GM12878 (cell line): ENCODE measurements around the gene APOH. TPM values are rescaled to one million over a fixed set of nuclear protein-coding genes. Genes with fewer than 3 reads are reported as not detected.

Source experiments
- ATAC-seq: fragments of 200-7000 bp; cut with Tn5 transposase; 3 replicates; pipeline ENCODE4 v1.9.1; 2020; ENCODE audit warnings: mild to moderate bottlenecking, moderate library complexity
- BruUV-seq: library from RNA; stranded (reverse); fragments of 400-500 nt; replicated peaks from 2 replicates; lab custom pipeline; 2021; lab: Mats Ljungman, UMichigan
- CTCF ChIA-PET: fragments of 300-600 bp; sonication (Branson Sonifier 250); formaldehyde crosslinking; extraction: SDS; loops from one replicate; lab custom pipeline; 2021; ENCODE audit warnings: inconsistent platforms; lab: Yijun Ruan, JAX
- POLR2A ChIA-PET: fragments of 350-600 bp; formaldehyde crosslinking; extraction: SDS; loops from one replicate; lab custom pipeline; 2021; ENCODE audit warnings: inconsistent platforms; lab: Charles Lee
- RAD21 ChIA-PET: fragments of 300-600 bp; sonication (Branson Sonifier 250); formaldehyde crosslinking; loops from one replicate; lab custom pipeline; 2023; ENCODE audit warnings: antibody characterized with exemption; ENCODE audit not compliant: unreplicated experiment; lab: Charles Lee
- SMC1A ChIA-PET: fragments of 300-600 bp; sonication (Branson Sonifier 250); formaldehyde crosslinking; loops from one replicate; lab custom pipeline; 2023; ENCODE audit not compliant: unreplicated experiment, uncharacterized antibody; lab: Charles Lee
- DNase-seq: peaks from one replicate; pipeline ENCODE4 v3.0.0-alpha.2; 2011; ENCODE audit warnings: low read depth, low spot score
- FAIRE-seq: peaks from 3 replicates; lab custom pipeline; 2011; peaks lifted over from hg19 to GRCh38; lab: Jason Lieb, UNC
- H2AFZ ChIP-seq: 2 replicates; pipeline ENCODE4 v1.6.0; 2011; ENCODE audit warnings: low read depth, low read length, control low read depth; ENCODE audit not compliant: control insufficient read depth
- H3K27ac ChIP-seq: 2 replicates; pipeline ENCODE4 v1.5.1; 2011; ENCODE audit warnings: control low read depth; ENCODE audit not compliant: control insufficient read depth, insufficient read depth
- H3K27me3 ChIP-seq, 2 experiments: replicated peaks in 1 of 2; 2 replicates each; pipeline versions ENCODE4 v1.6.0 to v1.6.1; 2011; ENCODE audit warnings: low read length in 1 of 2; ENCODE audit not compliant: control insufficient read depth in 2 of 2, insufficient read depth in 2 of 2
- H3K36me3 ChIP-seq, 2 experiments: 2 replicates each; pipeline ENCODE4 v1.5.1; 2011; ENCODE audit warnings: low read length in 1 of 2; ENCODE audit not compliant: control insufficient read depth in 2 of 2, insufficient read depth in 2 of 2
- H3K4me1 ChIP-seq: 2 replicates; pipeline ENCODE4 v1.6.1; 2011; ENCODE audit warnings: mild to moderate bottlenecking, low read length, moderate library complexity, mixed read lengths; ENCODE audit not compliant: control insufficient read depth, insufficient read depth
- H3K4me2 ChIP-seq: 2 replicates; pipeline ENCODE4 v1.6.0; 2011; ENCODE audit warnings: control low read depth; ENCODE audit not compliant: control insufficient read depth, insufficient read depth
- H3K4me3 ChIP-seq: fragments of 200-600 bp; sonication (generic); 2 replicates; pipeline ENCODE4 v1.5.1; 2016
- H3K79me2 ChIP-seq: 2 replicates; pipeline ENCODE4 v1.6.0; 2011; ENCODE audit warnings: low read length; ENCODE audit not compliant: control insufficient read depth, insufficient read depth
- H3K9ac ChIP-seq: 2 replicates; pipeline ENCODE4 v1.8.0; 2011; ENCODE audit warnings: low read length, control low read depth, mixed read lengths; ENCODE audit not compliant: control insufficient read depth, insufficient read depth
- H3K9me3 ChIP-seq: replicated peaks from 3 replicates; pipeline ENCODE4 v1.5.1; 2011; ENCODE audit warnings: mild to moderate bottlenecking, low read length; ENCODE audit not compliant: control insufficient read depth, insufficient read depth
- H4K20me1 ChIP-seq: 2 replicates; pipeline ENCODE4 v1.6.0; 2011; ENCODE audit not compliant: control insufficient read depth, insufficient read depth
- CBX5 ChIP-seq: sonication (generic); IDR thresholded peaks from 2 replicates; pipeline ENCODE4 v1.6.1; 2016; ENCODE audit warnings: low read depth, moderate library complexity, mild to moderate bottlenecking, inconsistent platforms
- IKZF1 ChIP-seq: fragments of 450-650 bp; conservative IDR thresholded peaks from 2 replicates; pipeline ENCODE4 v1.6.1; 2017; ENCODE audit warnings: antibody characterized with exemption, mild to moderate bottlenecking
- IRF5 ChIP-seq: fragments of 450-650 bp; IDR thresholded peaks from 2 replicates; pipeline ENCODE4 v1.6.1; 2017; ENCODE audit warnings: borderline replicate concordance
- RCOR1 ChIP-seq: conservative IDR thresholded peaks from 2 replicates; pipeline ENCODE4 v1.6.1; 2012; ENCODE audit warnings: low read depth, low read length, improper control_type of control experiment
- RELA ChIP-seq: fragments of 450-650 bp; IDR thresholded peaks from 2 replicates; pipeline ENCODE4 v1.8.0; 2014; ENCODE audit warnings: borderline replicate concordance; ENCODE audit not compliant: partially characterized antibody
- SRF ChIP-seq, 2 experiments: IDR thresholded peaks; 2 replicates each; pipeline ENCODE4 v1.6.1; 2011; ENCODE audit warnings: low read depth in 2 of 2, low read length in 2 of 2, mild to moderate bottlenecking in 1 of 2, moderate library complexity in 1 of 2
- TCF12 ChIP-seq: IDR thresholded peaks from 2 replicates; pipeline ENCODE4 v1.6.1; 2011; ENCODE audit warnings: low read depth, mild to moderate bottlenecking, low read length
- WRNIP1 ChIP-seq: IDR thresholded peaks from 2 replicates; pipeline ENCODE4 v1.6.1; 2011; ENCODE audit warnings: low read depth, low read length, improper control_type of control experiment, borderline replicate concordance
- ZNF207 ChIP-seq: fragments of 450-650 bp; IDR thresholded peaks from 2 replicates; pipeline ENCODE4 v1.6.1; 2014; ENCODE audit warnings: antibody characterized with exemption, mild to moderate bottlenecking, borderline replicate concordance
- ZNF24 ChIP-seq: fragments of 450-650 bp; IDR thresholded peaks from 2 replicates; pipeline ENCODE4 v1.6.1; 2017; ENCODE audit warnings: antibody characterized with exemption, mild to moderate bottlenecking
- ZSCAN29 ChIP-seq: fragments of 450-650 bp; IDR thresholded peaks from 2 replicates; pipeline ENCODE4 v1.6.1; 2017; ENCODE audit warnings: mild to moderate bottlenecking, moderate library complexity
- WGBS: methylation state at CpG from one replicate; pipeline ENCODE4 v1.1.6; 2016; ENCODE audit warnings: low lambda C conversion rate; ENCODE audit not compliant: insufficient replicate concordance, insufficient coverage; ENCODE audit errors: missing lambda C conversion rate; 5-methylcytosine and 5-hydroxymethylcytosine counted together
- in situ Hi-C: fragments of 300-500 bp; cut with MboI; formaldehyde crosslinking; loops from 9 replicates; pipeline ENCODE4 v1.14.3; 2018; ENCODE audit warnings: mixed read lengths
- intact Hi-C: fragments of 100-400 bp; cut with micrococcal nuclease; formaldehyde crosslinking; loops from one replicate; pipeline ENCODE4 v1.14.2; 2022; ENCODE audit not compliant: unreplicated experiment
- polyA plus RNA-seq, 11 experiments: library from polyadenylated mRNA; depleted of rRNA in 4 of 11; unstranded in 6 of 11; stranded (reverse) in 5 of 11; fragments of >200 nt; fragmentation: Nextera tagmentation in 4 of 11; fragmentation: Illumina TruSeq in 1 of 11; extraction: Ambion mirVana in 4 of 11; extraction: Trizol in 1 of 11; gene quantifications; 1 replicate in 1 of 11; 2 replicates in 10 of 11; pipeline versions ENCODE4 v1.2.1 to v1.2.3, GENCODE V29; 2011 to 2016; ENCODE audit warnings: inconsistent platforms in 2 of 11, missing spikeins in 2 of 11, low read depth in 1 of 11
- total RNA-seq, 4 experiments: library from RNA; depleted of rRNA in 3 of 4; stranded (reverse); fragments of >200 nt in 3 of 4; fragmentation: Illumina TruSeq in 1 of 4; extraction: Trizol in 1 of 4; gene quantifications; 2 replicates each; pipeline versions ENCODE4 v1.2.1 to v1.2.3, GENCODE V29; 2013 to 2021

The APOH gene
- total and polyA plus RNA-seq, 10 of the 15 experiments (the other 5 are each of a cell fraction or from before 2014, with no cell fraction given), result 1.8 TPM; not detected in 9

GRCh38 chr17:66233023-66233753 is 4.0 kb upstream of the APOH start:
- BruUV-seq, result no TSS peak
- 4% methylated on average over 8 of the region's 8 CpGs for WGBS
- no peaks in the 10 kb centered on the region for H3K36me3 ChIP-seq
- in situ Hi-C loops, result no loop called here
- ChIA-PET SMC1A (no interaction called here), RAD21 (no interaction called here), CTCF (no interaction called here), POLR2A (no interaction called here)
- no peak overlapping the region for H3K4me2 ChIP-seq
- intact Hi-C loops, result no loop called here
- ATAC-seq (no peak), FAIRE-seq (no peak), DNase-seq (no peak)
- no peaks in the 10 kb centered on the region for H3K9me3 ChIP-seq
- H3K79me2 ChIP-seq, result no peaks in the 10 kb centered on the region
- H3K4me3 ChIP-seq, result no peak overlapping the region
- no peak overlapping the region for H3K9ac ChIP-seq
- H3K27me3 ChIP-seq, result no peaks in the 10 kb centered on the region
- no peak overlapping the region for H3K27ac ChIP-seq
- TF ChIP-seq IRF5, result no peak
- TF ChIP-seq ZNF207, result no peak
- TF ChIP-seq SRF (IDR thresholded peaks at IDR 0.05; ENCODE audit: low read depth in 2 of 2, low read length in 2 of 2), result no peak
- TF ChIP-seq TCF12, result no peak
- TF ChIP-seq RCOR1, result no peak
- no peak for TF ChIP-seq IKZF1
- TF ChIP-seq ZNF24, result no peak
- TF ChIP-seq CBX5, result no peak
- TF ChIP-seq ZSCAN29, result no peak
- TF ChIP-seq RELA, result no peak
- no peak for TF ChIP-seq WRNIP1
- H3K4me1 ChIP-seq, result no peaks in the 10 kb centered on the region
- H4K20me1 ChIP-seq, result no peaks in the 10 kb centered on the region
- no peak overlapping the region for H2AFZ ChIP-seq
